Thoracic aorta (tissue), 2 donors: Measurements from ENCODE around the gene KRT6C. TPM values are rescaled to one million over a fixed set of nuclear protein-coding genes. Genes with fewer than 3 reads are reported as not detected.
"Not testable (repeated sequence)": the region's sequence is repeated elsewhere in the genome, so short reads cannot be mapped to it uniquely, and the experiment has no call there.

Source experiments
- ATAC-seq: fragments of 150-250 bp; one replicate; pipeline ENCODE4 v1.8.0; 2017; ENCODE audit warnings: low read depth; ENCODE audit not compliant: insufficient number of reproducible peaks, low FRiP score
- DNase-seq: peaks from one replicate; pipeline ENCODE4 v3.0.0-alpha.2; 2020; ENCODE audit warnings: low spot score
- H3K27ac ChIP-seq, 2 donors: fragments of 200-600 bp; sonication (generic); 1 replicate in 1 of 2; 2 replicates in 1 of 2; pipeline ENCODE4 v1.5.1; 2016; ENCODE audit warnings: mild to moderate bottlenecking in 2 of 2, moderate library complexity in 2 of 2
- H3K27me3 ChIP-seq: fragments of 200-600 bp; sonication (generic); replicated peaks from 2 replicates; pipeline ENCODE4 v1.6.0; 2016; ENCODE audit warnings: mild to moderate bottlenecking; ENCODE audit not compliant: insufficient read depth
- H3K36me3 ChIP-seq: fragments of 200-600 bp; sonication (generic); one replicate; pipeline ENCODE4 v1.5.1; 2016
- H3K4me1 ChIP-seq, 2 donors: fragments of 200-600 bp; sonication (generic); 1 replicate in 1 of 2; 2 replicates in 1 of 2; pipeline versions ENCODE4 v1.5.1 to v1.6.0; 2016; ENCODE audit warnings: low read depth in 2 of 2, mild to moderate bottlenecking in 1 of 2; ENCODE audit not compliant: control insufficient read depth in 1 of 2
- H3K4me3 ChIP-seq: fragments of 200-600 bp; sonication (generic); 2 replicates; pipeline ENCODE4 v1.5.1; 2016; ENCODE audit warnings: mild to moderate bottlenecking
- H3K9me3 ChIP-seq: fragments of 200-600 bp; sonication (generic); 2 replicates; pipeline ENCODE4 v1.5.1; 2016
- total RNA-seq, 2 donors: library from RNA; depleted of rRNA; stranded (reverse); fragments of >200 nt; gene quantifications; one replicate each; pipeline versions ENCODE4 v1.1.0 to v1.2.3, GENCODE V29; 2016
- TF ChIP-seq, protein P1 (sequence below): fragments of 200-600 bp; sonication (generic); IDR thresholded peaks from one replicate; pipeline ENCODE4 v1.5.1; 2019; ENCODE audit warnings: antibody characterized with exemption

The KRT6C gene
- total RNA-seq, 2 donors from 2014 or later: not detected

DNA sequence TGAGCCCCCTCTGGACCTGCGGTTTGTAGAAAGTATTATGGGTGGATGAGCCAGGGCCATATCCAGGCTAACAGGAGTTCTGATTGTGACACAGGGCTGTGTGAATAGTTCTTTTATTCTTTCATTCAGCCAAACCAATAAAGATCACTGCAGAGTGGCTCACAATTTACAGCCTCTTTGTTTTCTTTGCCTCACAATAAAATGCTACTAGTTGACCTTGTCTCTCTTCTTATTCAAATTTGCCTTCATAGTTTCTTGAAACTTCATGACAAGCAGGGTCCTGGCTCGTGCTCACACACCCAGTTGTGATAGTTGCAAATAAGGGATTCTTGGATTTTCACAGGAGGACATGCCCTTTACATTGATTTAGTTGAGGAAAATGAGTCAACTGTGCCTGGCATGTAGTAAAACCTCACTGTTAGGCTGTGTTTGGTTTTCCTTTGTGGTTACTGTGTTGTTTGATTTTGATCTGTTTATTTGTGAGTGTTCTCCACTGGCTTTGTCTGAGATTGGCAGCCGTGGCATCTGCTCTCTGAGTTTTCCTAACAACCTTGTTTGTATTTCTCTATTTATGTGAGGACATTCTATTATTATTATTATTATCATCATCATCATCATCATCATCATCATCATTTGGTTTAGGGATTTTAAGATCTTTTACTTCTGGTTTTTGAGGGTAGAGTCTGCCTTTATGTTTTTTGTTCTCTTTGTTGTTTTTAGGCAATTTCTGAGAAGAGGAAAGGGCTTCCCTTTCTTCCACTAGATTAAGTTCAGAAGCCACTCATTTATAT, 19.0 kb downstream of the KRT6C start:
- H3K4me1 ChIP-seq: no peaks in the 10 kb centered on the region
- H3K9me3 ChIP-seq: no peaks in the 10 kb centered on the region
- H3K27ac ChIP-seq: no peak overlapping the region
- ATAC-seq: no peak
- no peaks in the 10 kb centered on the region for H3K36me3 ChIP-seq
- TF ChIP-seq, protein P1, sequence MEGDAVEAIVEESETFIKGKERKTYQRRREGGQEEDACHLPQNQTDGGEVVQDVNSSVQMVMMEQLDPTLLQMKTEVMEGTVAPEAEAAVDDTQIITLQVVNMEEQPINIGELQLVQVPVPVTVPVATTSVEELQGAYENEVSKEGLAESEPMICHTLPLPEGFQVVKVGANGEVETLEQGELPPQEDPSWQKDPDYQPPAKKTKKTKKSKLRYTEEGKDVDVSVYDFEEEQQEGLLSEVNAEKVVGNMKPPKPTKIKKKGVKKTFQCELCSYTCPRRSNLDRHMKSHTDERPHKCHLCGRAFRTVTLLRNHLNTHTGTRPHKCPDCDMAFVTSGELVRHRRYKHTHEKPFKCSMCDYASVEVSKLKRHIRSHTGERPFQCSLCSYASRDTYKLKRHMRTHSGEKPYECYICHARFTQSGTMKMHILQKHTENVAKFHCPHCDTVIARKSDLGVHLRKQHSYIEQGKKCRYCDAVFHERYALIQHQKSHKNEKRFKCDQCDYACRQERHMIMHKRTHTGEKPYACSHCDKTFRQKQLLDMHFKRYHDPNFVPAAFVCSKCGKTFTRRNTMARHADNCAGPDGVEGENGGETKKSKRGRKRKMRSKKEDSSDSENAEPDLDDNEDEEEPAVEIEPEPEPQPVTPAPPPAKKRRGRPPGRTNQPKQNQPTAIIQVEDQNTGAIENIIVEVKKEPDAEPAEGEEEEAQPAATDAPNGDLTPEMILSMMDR: no peak
- no peak for DNase-seq
- no peak overlapping the region for H3K4me3 ChIP-seq
- H3K27me3 ChIP-seq: no peaks in the 10 kb centered on the region

DNA sequence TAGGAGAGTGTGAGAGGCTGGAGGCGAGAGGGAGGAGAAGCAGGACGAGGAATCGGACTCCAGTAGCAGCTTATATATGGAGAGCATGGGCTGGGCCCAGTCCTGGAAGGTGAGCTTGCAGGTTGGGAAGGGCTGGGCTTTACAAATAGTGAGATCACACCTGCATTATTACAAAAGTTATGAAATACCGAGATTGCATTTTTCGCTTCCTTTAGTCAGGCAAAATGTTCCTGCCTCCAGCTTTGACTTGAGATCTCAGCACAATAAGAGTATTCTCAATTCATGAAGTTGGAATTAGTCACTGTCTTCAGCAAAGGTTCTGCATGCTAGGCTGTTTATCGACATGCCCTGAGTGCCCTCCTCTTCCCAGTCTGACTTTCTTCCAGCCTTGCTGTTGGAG, 21.5 kb downstream of the KRT6C start, which contains the start of gene KRT6B:
Gene KRT6B, minus strand, starts transcription at position 46 of the 400 bp plus-strand sequence. CDS start 68 bp downstream, outside the sequence.
- DNase-seq (no peak), ATAC-seq (no peak)
- TF ChIP-seq, protein P1: no peak
- Histone ChIP-seq H3K36me3 (no peaks in the 10 kb centered on the region), H3K9me3 (no peaks in the 10 kb centered on the region), H3K27ac (no peak within 1 kb of the TSS), H3K4me3 (no peak within 1 kb of the TSS), H3K27me3 (no peaks in the 10 kb centered on the region), H3K4me1 (no peaks in the 10 kb centered on the region)

DNA sequence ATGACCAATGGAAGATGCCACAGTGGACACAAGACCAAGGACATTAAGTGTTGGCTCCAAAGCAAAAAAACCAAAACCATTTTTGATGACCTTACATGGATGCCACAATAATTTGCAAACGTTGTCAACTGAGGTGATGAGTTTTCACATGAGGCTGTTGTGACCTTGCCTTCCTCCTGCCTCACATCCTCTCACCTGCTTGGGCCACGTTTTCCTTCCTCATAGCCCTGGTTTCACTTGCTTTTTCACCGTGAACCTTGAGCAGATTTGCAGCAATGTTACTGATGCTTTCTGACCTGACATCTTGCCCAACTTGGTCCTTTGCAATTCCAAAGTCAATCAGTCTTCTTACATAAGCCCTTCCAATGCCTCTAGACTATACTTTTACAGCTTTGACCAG, 25.4 kb downstream of the KRT6C start:
- DNase-seq (no peak), ATAC-seq (no peak)
- Histone ChIP-seq H3K4me3 (no peak overlapping the region), H3K4me1 (no peaks in the 10 kb centered on the region), H3K36me3 (no peaks in the 10 kb centered on the region), H3K27ac (no peak overlapping the region), H3K27me3 (no peaks in the 10 kb centered on the region), H3K9me3 (no peaks in the 10 kb centered on the region)
- TF ChIP-seq, protein P1: no peak

DNA sequence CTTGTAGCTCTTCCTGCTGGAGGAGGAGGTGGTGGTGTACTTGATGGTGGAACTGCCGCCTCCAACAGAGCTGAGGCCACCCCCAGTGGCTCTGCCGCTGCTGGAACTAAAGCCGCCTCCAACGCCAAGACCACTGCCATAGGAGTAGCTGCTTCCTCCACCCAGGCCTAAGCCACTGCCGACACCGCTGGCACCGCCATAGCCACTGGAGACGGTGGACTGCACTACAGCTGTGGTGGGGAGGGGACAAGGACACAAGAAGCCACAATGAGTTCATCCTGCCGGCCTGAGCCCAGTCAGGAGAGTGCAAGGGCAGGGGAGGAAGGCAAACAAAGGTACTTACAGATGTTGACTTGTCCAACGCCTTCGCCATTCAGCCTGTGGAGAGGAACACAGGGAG, 26.4 kb downstream of the KRT6C start:
- H3K27me3 ChIP-seq, ATAC-seq, H3K36me3 ChIP-seq, DNase-seq, H3K4me3 ChIP-seq, H3K9me3 ChIP-seq, H3K27ac ChIP-seq, H3K4me1 ChIP-seq: not testable (repeated sequence)

DNA sequence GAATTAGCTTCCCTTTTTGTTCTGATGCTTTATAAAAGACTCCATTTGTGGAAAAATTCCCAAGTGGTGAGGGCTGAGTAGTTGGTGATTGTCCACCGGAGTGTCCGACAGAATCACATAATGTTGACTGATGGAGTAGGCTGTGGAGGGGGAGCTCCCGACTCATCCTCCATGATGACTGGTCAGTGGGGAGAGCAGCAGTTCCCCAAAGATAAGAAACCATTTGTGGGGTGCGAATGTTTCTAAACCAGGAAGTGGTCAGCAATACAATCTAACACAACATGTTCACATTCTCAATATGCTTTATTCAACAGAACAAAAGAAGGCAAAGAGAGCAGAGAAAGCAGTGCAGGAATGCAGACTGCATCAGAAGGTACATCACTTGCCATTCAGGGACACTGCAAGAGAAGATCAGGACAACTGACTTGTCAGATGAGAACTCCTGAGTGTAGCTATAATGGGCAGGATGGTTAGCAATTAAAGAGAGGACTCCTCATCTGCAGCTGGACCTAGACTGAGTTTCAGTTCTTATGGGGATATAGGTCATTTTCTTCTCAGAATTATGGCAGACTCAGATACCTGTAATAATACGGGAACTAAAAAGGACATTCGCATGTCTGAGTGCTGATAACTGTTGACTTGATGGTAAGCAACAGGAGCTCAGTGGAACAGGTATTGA, 27.1 kb downstream of the KRT6C start:
- Histone ChIP-seq H3K4me3 (no peak overlapping the region), H3K27me3 (no peaks in the 10 kb centered on the region), H3K36me3 (no peaks in the 10 kb centered on the region), H3K27ac (no peak overlapping the region), H3K4me1 (no peaks in the 10 kb centered on the region), H3K9me3 (no peaks in the 10 kb centered on the region)
- ATAC-seq: no peak
- TF ChIP-seq, protein P1: no peak
- no peak for DNase-seq
